Measurements from ENCODE around the gene MRPS18C. TPM values are rescaled to one million over a fixed set of nuclear protein-coding genes. Genes with fewer than 3 reads are reported as not detected.

MRPS18C gene
- 22.7 and 25.3 TPM in 2 replicates for total RNA-seq

DNA sequence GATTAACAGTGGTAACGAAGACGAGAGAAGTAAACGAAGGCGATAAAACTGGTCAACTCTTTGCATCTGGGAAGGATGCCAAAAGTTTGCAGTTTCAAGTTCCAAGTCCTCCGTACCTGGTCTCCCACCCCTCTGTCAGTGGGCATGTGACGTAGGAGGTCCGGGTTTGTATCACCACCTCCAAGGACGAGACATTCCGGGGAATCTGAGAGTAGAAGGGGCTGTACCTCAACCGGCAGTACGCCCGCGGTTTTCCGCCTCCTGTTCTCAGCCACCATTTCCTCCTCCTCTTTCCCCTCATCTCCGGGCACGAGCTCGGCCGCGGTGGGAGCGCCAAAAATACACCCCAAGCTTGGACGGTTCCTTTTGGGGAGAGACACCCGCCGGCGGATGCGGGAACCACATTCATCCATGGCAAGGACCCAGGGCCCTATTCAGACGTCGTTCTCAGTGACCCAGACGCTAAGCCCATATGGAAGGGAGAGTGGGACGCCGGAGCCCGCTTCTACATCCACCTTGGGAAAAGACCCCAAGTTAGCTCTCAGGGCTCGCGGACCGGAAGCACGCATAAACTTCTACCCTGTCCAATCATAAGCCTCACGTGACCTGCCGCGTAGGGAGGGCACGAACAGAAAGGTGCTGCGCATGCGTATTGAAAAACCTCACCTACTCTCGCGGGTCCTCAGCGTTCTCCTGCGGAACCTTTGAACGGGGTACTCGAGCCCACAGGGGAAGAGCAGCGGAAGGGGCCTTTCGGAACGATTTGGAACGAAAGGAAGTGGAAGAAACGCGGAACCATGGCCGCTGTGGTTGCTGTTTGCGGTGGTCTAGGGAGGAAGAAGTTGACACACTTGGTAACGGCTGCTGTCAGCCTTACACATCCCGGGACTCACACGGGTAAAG lies at the start of gene MRPS18C, which contains the start of gene HELQ:
Gene MRPS18C, plus strand, starts transcription at position 778 of the 903 bp plus-strand sequence. Its CDS starts 20 bp downstream, at position 798.
Gene HELQ, minus strand, starts transcription at position 543 of the 903 bp plus-strand sequence. Its CDS starts 130 bp downstream, at position 413.
- H3K4me3 ChIP-seq (ENCODE audit: low read depth, low read length) = peak within 1 kb of the TSS; percentile 86
- TF ChIP-seq, protein P1, sequence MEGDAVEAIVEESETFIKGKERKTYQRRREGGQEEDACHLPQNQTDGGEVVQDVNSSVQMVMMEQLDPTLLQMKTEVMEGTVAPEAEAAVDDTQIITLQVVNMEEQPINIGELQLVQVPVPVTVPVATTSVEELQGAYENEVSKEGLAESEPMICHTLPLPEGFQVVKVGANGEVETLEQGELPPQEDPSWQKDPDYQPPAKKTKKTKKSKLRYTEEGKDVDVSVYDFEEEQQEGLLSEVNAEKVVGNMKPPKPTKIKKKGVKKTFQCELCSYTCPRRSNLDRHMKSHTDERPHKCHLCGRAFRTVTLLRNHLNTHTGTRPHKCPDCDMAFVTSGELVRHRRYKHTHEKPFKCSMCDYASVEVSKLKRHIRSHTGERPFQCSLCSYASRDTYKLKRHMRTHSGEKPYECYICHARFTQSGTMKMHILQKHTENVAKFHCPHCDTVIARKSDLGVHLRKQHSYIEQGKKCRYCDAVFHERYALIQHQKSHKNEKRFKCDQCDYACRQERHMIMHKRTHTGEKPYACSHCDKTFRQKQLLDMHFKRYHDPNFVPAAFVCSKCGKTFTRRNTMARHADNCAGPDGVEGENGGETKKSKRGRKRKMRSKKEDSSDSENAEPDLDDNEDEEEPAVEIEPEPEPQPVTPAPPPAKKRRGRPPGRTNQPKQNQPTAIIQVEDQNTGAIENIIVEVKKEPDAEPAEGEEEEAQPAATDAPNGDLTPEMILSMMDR (IDR thresholded peaks at IDR 0.05; ENCODE audit: insufficient read depth, low read length, poor library complexity, severe bottlenecking) = peak; percentile 45
- DNase-seq (ENCODE audit: low read depth) = peak; percentile 92
- H3K27me3 ChIP-seq (ENCODE audit: control insufficient read depth, insufficient read depth, low read length) = no peaks in the 10 kb centered on the region
- no peaks in the 10 kb centered on the region for H3K36me3 ChIP-seq (ENCODE audit: control insufficient read depth, insufficient read depth, low read length)

- TF ChIP-seq, protein P1 (IDR thresholded peaks at IDR 0.05; ENCODE audit: insufficient read depth, low read length, poor library complexity, severe bottlenecking) = no peak
- H3K36me3 ChIP-seq (ENCODE audit: control insufficient read depth, insufficient read depth, low read length) = no peaks in the 10 kb centered on the region
- H3K27me3 ChIP-seq (ENCODE audit: control insufficient read depth, insufficient read depth, low read length) = no peaks in the 10 kb centered on the region
- DNase-seq (ENCODE audit: low read depth) = no peak
- no peak overlapping the region for H3K4me3 ChIP-seq (ENCODE audit: low read depth, low read length)
Measured at GRCh38 chr4:83408908-83409307, 47.0 kb upstream of the MRPS18C start.

- no peak overlapping the region for H3K4me3 ChIP-seq (ENCODE audit: low read depth, low read length)
- DNase-seq (ENCODE audit: low read depth) = no peak
- TF ChIP-seq, protein P1 (IDR thresholded peaks at IDR 0.05; ENCODE audit: insufficient read depth, low read length, poor library complexity, severe bottlenecking) = no peak
Measured at GRCh38 chr4:83413676-83414075, 42.2 kb upstream of the MRPS18C start.

DNA sequence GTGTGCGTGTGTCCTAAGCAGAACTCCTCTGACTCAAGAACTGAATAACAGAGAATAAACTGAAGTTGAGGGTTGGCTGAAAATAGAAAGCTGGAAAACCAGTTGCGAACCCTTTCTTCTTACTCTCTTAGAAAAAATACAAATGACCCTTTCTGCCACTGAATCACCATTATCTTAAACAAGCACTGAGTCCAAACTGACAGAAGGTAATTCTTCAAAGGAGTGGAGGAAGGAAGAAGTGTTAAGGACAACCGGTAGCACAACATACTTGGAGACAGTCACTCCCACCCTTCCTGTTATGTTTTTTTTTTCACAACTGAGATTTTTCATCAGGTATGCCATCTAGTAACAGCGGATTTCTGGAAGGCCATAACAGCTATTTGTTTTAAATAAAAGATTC lies 38.3 kb upstream of the MRPS18C start:
- H3K4me3 ChIP-seq (ENCODE audit: low read depth, low read length) = no peak overlapping the region
- TF ChIP-seq, protein P1 (IDR thresholded peaks at IDR 0.05; ENCODE audit: insufficient read depth, low read length, poor library complexity, severe bottlenecking) = no peak
- no peaks in the 10 kb centered on the region for H3K27me3 ChIP-seq (ENCODE audit: control insufficient read depth, insufficient read depth, low read length)
- DNase-seq (ENCODE audit: low read depth) = no peak
- H3K36me3 ChIP-seq (ENCODE audit: control insufficient read depth, insufficient read depth, low read length) = peaks cover 1% of the 10 kb centered on the region

More at GRCh38 chr4:83413676-83414075, 42.2 kb upstream of the MRPS18C start:
- no peaks in the 10 kb centered on the region for H3K27me3 ChIP-seq (ENCODE audit: control insufficient read depth, insufficient read depth, low read length)
- H3K36me3 ChIP-seq (ENCODE audit: control insufficient read depth, insufficient read depth, low read length) = no peaks in the 10 kb centered on the region

DNA sequence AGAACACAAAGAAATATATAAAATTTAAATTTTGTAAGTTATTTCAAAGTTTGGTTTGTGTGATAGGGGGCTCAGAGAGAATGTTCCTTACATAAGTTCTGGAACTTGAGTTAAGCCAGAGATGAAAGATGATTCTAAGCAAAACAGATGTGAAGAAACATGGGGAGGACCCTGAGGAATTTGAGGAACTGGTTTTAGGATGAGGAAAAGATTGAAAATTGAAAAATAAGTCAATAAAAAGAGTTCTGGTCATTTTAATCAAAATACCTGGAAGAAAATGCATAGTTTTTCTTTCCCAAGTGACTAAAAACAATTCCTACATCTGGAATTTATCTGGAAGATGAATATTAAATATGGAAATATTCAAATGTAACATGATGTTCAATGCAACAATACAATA lies 37.6 kb upstream of the MRPS18C start:
- TF ChIP-seq, protein P1 (IDR thresholded peaks at IDR 0.05; ENCODE audit: insufficient read depth, low read length, poor library complexity, severe bottlenecking) = no peak
- Histone ChIP-seq H3K36me3 (ENCODE audit: control insufficient read depth, insufficient read depth, low read length) (peaks cover 1% of the 10 kb centered on the region), H3K27me3 (ENCODE audit: control insufficient read depth, insufficient read depth, low read length) (no peaks in the 10 kb centered on the region), H3K4me3 (ENCODE audit: low read depth, low read length) (no peak overlapping the region)
- no peak for DNase-seq (ENCODE audit: low read depth)
